ENCODE measurements around the gene RIMOC1. TPM values are rescaled to one million over a fixed set of nuclear protein-coding genes. Genes with fewer than 3 reads are reported as not detected.
A peak's percentile ranks its signal among the peaks of the same experiment; 100 is the strongest.

Gene RIMOC1
- total and polyA plus RNA-seq, 2 donors (not counting 1 experiment from before 2014, with no cell fraction given) = 5.3 to 33.1 TPM

DNA sequence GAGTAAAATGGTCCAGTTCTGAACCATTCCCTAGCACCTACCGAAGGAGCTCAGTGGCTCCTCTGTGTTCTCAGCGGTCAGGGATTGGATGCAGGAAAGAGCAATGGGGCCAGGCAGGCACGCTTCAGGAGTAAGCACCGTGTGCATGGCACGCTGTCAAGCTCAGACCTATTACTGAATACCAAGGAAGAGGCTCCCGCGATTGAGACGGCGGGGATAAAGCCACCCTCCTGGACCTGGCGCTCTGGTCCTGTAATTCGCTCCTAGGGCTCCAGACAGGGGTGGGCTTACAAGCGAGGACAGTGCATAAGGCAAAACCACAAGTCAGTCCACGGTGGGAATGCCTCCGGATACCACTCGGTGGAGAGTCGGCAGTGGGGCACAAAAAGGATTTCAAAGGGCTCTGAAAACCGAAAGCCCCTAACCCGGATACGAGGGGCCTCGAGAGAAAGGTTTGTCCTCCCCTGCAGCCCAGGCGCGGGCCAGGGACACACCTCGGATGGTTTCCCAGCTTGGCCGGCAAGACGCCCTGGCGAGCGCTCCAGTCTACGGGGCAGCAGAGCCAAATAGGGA, 34.9 kb upstream of the RIMOC1 start:
- H3K4me3 Mint-ChIP-seq = peak overlapping the region; percentile 94
- CTCF ChIA-PET = interaction anchor here (1.3 to 1.7 kb wide), 2 partner anchors 10 to 12 kb away, joined by 4 to 15 read pairs; no protein-coding TSS in a partner anchor
- Histone ChIP-seq H3K36me3 (replicated peaks in 1 of 2; ENCODE audit: control extremely low read depth in 1 of 2, control insufficient read depth in 1 of 2, extremely low read depth in 1 of 2, insufficient read depth in 2 of 2, low read length in 1 of 2) (no peaks in the 10 kb centered on the region), H3K27me3 (replicated peaks in 1 of 4; ENCODE audit: control extremely low read depth in 1 of 4, control insufficient read depth in 3 of 4, insufficient read depth in 4 of 4, low read length in 3 of 4) (no peaks in the 10 kb centered on the region), H4K20me1 (ENCODE audit: control insufficient read depth, insufficient read depth, low read length, poor library complexity, severe bottlenecking) (no peaks in the 10 kb centered on the region), H3K9ac (ENCODE audit: low read length) (peak overlapping the region; percentile 92), H3K4me2 (replicated peaks; ENCODE audit: low read depth, low read length, poor library complexity, severe bottlenecking) (peak overlapping the region; percentile 96), H3K9me3 (ENCODE audit: control extremely low read depth in 1 of 3, control insufficient read depth in 2 of 3, insufficient read depth in 1 of 3, low read length in 2 of 3) (no peaks in the 10 kb centered on the region), H3K4me1 (ENCODE audit: control insufficient read depth in 2 of 2, insufficient read depth in 2 of 2, low read length in 2 of 2) (peaks cover 16 to 20% of the 10 kb centered on the region in 2 donors), H3K27ac (ENCODE audit: low read length in 2 of 2) (peak overlapping the region; percentile 79 to 85), H3K79me2 (ENCODE audit: control insufficient read depth, insufficient read depth, low read length) (peaks cover 7% of the 10 kb centered on the region), H2AFZ (ENCODE audit: insufficient read depth, low read depth, low read length, poor library complexity, severe bottlenecking) (peak overlapping the region; percentile 89), H3K4me3 (ENCODE audit: control extremely low read depth in 1 of 5, extremely low read depth in 1 of 5, insufficient read depth in 1 of 5, low read depth in 2 of 5, low read length in 4 of 5) (peak overlapping the region; percentile 74 to 97 (median 89))
- 28% methylated on average over 28 of the region's 28 CpGs for WGBS (ENCODE audit: insufficient coverage)
- no peaks in the 10 kb centered on the region for H3K27me3 Mint-ChIP-seq
- no peak for DNase-seq
- POLR2A ChIA-PET = interaction anchor here (1.0 to 1.5 kb wide), 2 partner anchors 35 to 56 kb away, joined by 3 to 7 read pairs; partner anchors contain the start of genes FBXO4 and RIMOC1
- no peak for ATAC-seq (ENCODE audit: low read depth)
- TF ChIP-seq, protein P1, sequence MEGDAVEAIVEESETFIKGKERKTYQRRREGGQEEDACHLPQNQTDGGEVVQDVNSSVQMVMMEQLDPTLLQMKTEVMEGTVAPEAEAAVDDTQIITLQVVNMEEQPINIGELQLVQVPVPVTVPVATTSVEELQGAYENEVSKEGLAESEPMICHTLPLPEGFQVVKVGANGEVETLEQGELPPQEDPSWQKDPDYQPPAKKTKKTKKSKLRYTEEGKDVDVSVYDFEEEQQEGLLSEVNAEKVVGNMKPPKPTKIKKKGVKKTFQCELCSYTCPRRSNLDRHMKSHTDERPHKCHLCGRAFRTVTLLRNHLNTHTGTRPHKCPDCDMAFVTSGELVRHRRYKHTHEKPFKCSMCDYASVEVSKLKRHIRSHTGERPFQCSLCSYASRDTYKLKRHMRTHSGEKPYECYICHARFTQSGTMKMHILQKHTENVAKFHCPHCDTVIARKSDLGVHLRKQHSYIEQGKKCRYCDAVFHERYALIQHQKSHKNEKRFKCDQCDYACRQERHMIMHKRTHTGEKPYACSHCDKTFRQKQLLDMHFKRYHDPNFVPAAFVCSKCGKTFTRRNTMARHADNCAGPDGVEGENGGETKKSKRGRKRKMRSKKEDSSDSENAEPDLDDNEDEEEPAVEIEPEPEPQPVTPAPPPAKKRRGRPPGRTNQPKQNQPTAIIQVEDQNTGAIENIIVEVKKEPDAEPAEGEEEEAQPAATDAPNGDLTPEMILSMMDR (IDR thresholded peaks at IDR 0.05) = no peak
- intact Hi-C loops (cut with micrococcal nuclease) = no loop called here
- peaks cover 42% of the 10 kb centered on the region for H3K4me1 Mint-ChIP-seq
- H3K9me3 Mint-ChIP-seq (ENCODE audit: insufficient read depth) = no peaks in the 10 kb centered on the region
- H3K27ac Mint-ChIP-seq = peak overlapping the region; percentile 95

Measured in B cell (primary cell).